Cardiac muscle cell (in vitro differentiated cells and primary cell): ENCODE measurements around the gene ST6GALNAC2. TPM values are rescaled to one million over a fixed set of nuclear protein-coding genes. Genes with fewer than 3 reads are reported as not detected.

ENCODE experiments used
- DNase-seq, 2 donors: peaks; one replicate each; pipeline versions ENCODE4 v3.0.0 to v3.0.0-alpha.2; 2010 to 2017; ENCODE audit warnings: low read depth in 1 of 2, low spot score in 1 of 2
- H3K27ac ChIP-seq: fragments of 200-600 bp; sonication (generic); 2 replicates; pipeline ENCODE4 v1.5.1; 2016
- H3K27me3 ChIP-seq: fragments of 200-600 bp; sonication (generic); 2 replicates; pipeline ENCODE4 v1.6.0; 2016; ENCODE audit warnings: control low read depth
- H3K36me3 ChIP-seq: fragments of 200-600 bp; sonication (generic); 2 replicates; pipeline ENCODE4 v1.5.1; 2016; ENCODE audit warnings: control low read depth
- H3K4me1 ChIP-seq: fragments of 200-600 bp; sonication (generic); 2 replicates; pipeline ENCODE4 v1.8.1; 2017; ENCODE audit warnings: low read depth, mild to moderate bottlenecking, mixed run types
- H3K4me3 ChIP-seq: fragments of 200-600 bp; sonication (generic); 2 replicates; pipeline ENCODE4 v1.5.1; 2016; ENCODE audit warnings: mild to moderate bottlenecking
- H3K9me3 ChIP-seq: fragments of 200-600 bp; sonication (generic); 2 replicates; pipeline ENCODE4 v1.5.1; 2017; ENCODE audit warnings: low read depth, mild to moderate bottlenecking, control low read depth
- CTCF ChIP-seq: IDR thresholded peaks from 2 replicates; pipeline ENCODE4 v1.5.1; 2012; ENCODE audit warnings: low read depth, mild to moderate bottlenecking, low read length
- polyA plus RNA-seq: library from polyadenylated mRNA; unstranded; fragments of >200 nt; fragmentation: Nextera tagmentation; extraction: Ambion mirVana; gene quantifications from 2 replicates; pipeline ENCODE4 v1.2.1, GENCODE V29; 2016
- total RNA-seq: library from RNA; depleted of rRNA; stranded (reverse); fragments of >200 nt; gene quantifications from 2 replicates; pipeline ENCODE4 v1.2.3, GENCODE V29; 2016

The ST6GALNAC2 gene
- total and polyA plus RNA-seq, 2 experiments from 2014 or later = 0.88 to 1.0 TPM

GRCh38 chr17:76577876-76578275 lies 7.8 kb downstream of the ST6GALNAC2 start:
- H3K9me3 ChIP-seq = no peaks in the 10 kb centered on the region
- H3K27ac ChIP-seq = no peak overlapping the region
- no peaks in the 10 kb centered on the region for H3K36me3 ChIP-seq
- no peak overlapping the region for H3K4me3 ChIP-seq
- H3K4me1 ChIP-seq = no peaks in the 10 kb centered on the region
- DNase-seq = no peak
- peaks cover 5% of the 10 kb centered on the region for H3K27me3 ChIP-seq
- TF ChIP-seq CTCF = no peak

GRCh38 chr17:76576189-76576588 lies 9.5 kb downstream of the ST6GALNAC2 start:
- no peaks in the 10 kb centered on the region for H3K36me3 ChIP-seq
- no peaks in the 10 kb centered on the region for H3K4me1 ChIP-seq
- TF ChIP-seq CTCF = no peak
- no peaks in the 10 kb centered on the region for H3K27me3 ChIP-seq
- DNase-seq = no peak
- H3K4me3 ChIP-seq = no peak overlapping the region
- no peak overlapping the region for H3K27ac ChIP-seq
- no peaks in the 10 kb centered on the region for H3K9me3 ChIP-seq

- no peaks in the 10 kb centered on the region for H3K36me3 ChIP-seq
- no peak for DNase-seq
Measured at GRCh38 chr17:76575570-76575969, 10.1 kb downstream of the ST6GALNAC2 start.

GRCh38 chr17:76574166-76574565 lies 11.5 kb downstream of the ST6GALNAC2 start:
- Histone ChIP-seq H3K27me3 (no peaks in the 10 kb centered on the region), H3K4me3 (no peak overlapping the region), H3K27ac (no peak overlapping the region), H3K4me1 (no peaks in the 10 kb centered on the region), H3K9me3 (no peaks in the 10 kb centered on the region), H3K36me3 (no peaks in the 10 kb centered on the region)
- DNase-seq = no peak
- no peak for TF ChIP-seq CTCF

More at GRCh38 chr17:76575570-76575969, 10.1 kb downstream of the ST6GALNAC2 start:
- Histone ChIP-seq H3K9me3 (no peaks in the 10 kb centered on the region), H3K4me1 (no peaks in the 10 kb centered on the region), H3K27me3 (no peaks in the 10 kb centered on the region), H3K27ac (no peak overlapping the region), H3K4me3 (no peak overlapping the region)
- no peak for TF ChIP-seq CTCF

- Histone ChIP-seq H3K36me3 (no peaks in the 10 kb centered on the region), H3K9me3 (no peaks in the 10 kb centered on the region), H3K4me1 (no peaks in the 10 kb centered on the region), H3K4me3 (no peak overlapping the region), H3K27ac (no peak overlapping the region), H3K27me3 (no peaks in the 10 kb centered on the region)
- DNase-seq = no peak
- no peak for TF ChIP-seq CTCF
Measured at GRCh38 chr17:76573096-76573495, 12.6 kb downstream of the ST6GALNAC2 start.
